GM12864 (cell line): Measurements from ENCODE around the gene IFT57.
"Not testable (repeated sequence)": the region's sequence is repeated elsewhere in the genome, so short reads cannot be mapped to it uniquely, and the experiment has no call there.

Source experiments
- DNase-seq: peaks from one replicate; pipeline ENCODE4 v3.0.0-alpha.2; 2011; ENCODE audit warnings: low read depth
- H3K4me3 ChIP-seq: 2 replicates; pipeline ENCODE4 v1.5.1; 2011; ENCODE audit warnings: mild to moderate bottlenecking, low read depth, low read length, control low read depth
- TF ChIP-seq, protein P1 (sequence below): IDR thresholded peaks from 2 replicates; pipeline ENCODE4 v1.5.1; 2011; ENCODE audit warnings: low read depth, mild to moderate bottlenecking, moderate library complexity, low read length, control low read depth, inconsistent platforms; ENCODE audit errors: missing control alignments

IFT57 gene, protein sequence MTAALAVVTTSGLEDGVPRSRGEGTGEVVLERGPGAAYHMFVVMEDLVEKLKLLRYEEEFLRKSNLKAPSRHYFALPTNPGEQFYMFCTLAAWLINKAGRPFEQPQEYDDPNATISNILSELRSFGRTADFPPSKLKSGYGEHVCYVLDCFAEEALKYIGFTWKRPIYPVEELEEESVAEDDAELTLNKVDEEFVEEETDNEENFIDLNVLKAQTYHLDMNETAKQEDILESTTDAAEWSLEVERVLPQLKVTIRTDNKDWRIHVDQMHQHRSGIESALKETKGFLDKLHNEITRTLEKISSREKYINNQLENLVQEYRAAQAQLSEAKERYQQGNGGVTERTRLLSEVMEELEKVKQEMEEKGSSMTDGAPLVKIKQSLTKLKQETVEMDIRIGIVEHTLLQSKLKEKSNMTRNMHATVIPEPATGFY

DNA sequence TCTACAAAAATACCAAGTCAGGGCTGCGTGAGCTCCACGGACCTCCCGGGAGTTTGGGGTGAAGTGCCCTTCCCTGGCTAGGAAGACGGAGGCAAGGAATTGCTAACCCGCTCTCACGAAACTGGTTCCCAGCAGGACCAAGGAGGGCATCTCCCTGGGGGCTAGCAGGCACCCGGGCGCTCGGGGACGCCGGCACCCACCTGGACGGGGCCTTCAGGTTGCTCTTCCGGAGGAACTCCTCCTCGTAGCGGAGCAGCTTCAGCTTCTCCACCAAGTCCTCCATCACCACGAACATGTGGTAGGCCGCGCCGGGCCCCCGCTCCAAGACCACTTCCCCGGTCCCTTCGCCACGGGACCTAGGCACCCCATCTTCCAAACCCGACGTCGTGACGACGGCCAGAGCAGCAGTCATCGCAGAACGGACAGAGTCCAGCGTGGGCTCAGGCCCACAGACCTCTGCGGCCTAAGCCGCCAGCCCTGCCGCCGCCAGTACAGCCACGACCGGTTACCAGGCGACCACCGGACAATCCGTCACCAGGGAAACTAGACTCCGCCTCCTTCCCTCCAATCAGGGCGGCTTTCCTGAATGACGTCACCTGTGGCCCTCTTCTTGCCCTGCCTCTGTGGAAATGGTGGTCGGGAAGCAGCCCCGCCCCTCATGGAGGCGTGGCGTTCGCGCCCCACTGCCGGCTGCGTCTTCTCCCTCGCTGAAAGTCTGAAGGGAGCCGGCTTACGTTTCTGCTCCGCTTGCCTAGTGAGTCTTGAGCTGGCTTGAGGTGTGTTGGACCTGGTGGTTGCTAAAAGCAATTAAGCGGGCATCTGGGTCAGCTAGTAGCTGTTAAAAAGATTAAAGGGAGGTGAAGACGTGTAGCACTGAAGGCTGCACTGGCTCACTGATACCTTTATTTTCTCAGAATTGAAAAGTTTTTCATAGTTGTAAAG is at the start of gene IFT57:
Gene IFT57, minus strand, starts transcription at position 514 of the 942 bp plus-strand sequence. Its CDS starts 102 bp downstream, at position 412.
- peak within 1 kb of the TSS; percentile 62 for H3K4me3 ChIP-seq

DNA sequence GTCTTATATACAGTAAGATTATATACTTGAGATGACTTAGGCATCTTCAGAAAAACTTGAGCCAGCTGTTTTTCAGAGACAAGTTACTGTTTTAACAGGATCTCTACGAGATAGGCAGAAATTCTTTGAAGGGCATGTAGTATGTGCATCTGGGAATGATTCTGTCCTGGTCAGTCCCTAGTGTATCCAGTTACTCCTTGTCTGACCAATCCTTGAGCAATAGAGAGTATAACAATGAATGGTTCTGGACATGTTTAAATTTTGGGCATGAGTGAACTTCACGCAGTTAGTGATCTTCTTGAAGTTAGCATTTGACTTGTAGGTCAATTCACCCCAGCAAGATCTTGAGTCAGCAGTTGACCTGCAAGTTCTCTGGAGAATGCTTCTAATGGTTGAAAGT is 49.4 kb upstream of the IFT57 start:
- DNase-seq: no peak
- TF ChIP-seq, protein P1, sequence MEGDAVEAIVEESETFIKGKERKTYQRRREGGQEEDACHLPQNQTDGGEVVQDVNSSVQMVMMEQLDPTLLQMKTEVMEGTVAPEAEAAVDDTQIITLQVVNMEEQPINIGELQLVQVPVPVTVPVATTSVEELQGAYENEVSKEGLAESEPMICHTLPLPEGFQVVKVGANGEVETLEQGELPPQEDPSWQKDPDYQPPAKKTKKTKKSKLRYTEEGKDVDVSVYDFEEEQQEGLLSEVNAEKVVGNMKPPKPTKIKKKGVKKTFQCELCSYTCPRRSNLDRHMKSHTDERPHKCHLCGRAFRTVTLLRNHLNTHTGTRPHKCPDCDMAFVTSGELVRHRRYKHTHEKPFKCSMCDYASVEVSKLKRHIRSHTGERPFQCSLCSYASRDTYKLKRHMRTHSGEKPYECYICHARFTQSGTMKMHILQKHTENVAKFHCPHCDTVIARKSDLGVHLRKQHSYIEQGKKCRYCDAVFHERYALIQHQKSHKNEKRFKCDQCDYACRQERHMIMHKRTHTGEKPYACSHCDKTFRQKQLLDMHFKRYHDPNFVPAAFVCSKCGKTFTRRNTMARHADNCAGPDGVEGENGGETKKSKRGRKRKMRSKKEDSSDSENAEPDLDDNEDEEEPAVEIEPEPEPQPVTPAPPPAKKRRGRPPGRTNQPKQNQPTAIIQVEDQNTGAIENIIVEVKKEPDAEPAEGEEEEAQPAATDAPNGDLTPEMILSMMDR: no peak
- no peak overlapping the region for H3K4me3 ChIP-seq

More for the DNA sequence above, at the start of gene IFT57:
- DNase-seq: peak; percentile 95
- TF ChIP-seq, protein P1: no peak

DNA sequence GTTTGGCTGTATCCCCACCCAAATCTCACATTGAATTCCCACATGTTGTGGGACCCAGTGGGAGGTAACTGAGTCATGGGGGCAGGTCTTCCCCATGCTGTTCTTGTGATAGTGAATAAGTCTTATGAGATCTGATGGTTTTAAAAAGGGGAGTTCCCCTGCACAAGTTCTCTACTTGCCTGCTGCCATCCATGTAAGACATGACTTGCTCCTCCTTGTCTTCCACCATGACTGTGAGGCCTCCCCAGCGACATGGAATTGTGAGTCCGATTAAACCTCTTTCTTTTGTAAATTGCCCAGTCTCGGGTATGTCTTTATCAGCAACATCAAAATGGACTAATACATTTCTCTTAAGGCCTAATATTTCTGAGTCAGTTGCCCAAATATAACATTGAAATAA is 46.0 kb upstream of the IFT57 start:
- H3K4me3 ChIP-seq, DNase-seq: not testable (repeated sequence)

DNA sequence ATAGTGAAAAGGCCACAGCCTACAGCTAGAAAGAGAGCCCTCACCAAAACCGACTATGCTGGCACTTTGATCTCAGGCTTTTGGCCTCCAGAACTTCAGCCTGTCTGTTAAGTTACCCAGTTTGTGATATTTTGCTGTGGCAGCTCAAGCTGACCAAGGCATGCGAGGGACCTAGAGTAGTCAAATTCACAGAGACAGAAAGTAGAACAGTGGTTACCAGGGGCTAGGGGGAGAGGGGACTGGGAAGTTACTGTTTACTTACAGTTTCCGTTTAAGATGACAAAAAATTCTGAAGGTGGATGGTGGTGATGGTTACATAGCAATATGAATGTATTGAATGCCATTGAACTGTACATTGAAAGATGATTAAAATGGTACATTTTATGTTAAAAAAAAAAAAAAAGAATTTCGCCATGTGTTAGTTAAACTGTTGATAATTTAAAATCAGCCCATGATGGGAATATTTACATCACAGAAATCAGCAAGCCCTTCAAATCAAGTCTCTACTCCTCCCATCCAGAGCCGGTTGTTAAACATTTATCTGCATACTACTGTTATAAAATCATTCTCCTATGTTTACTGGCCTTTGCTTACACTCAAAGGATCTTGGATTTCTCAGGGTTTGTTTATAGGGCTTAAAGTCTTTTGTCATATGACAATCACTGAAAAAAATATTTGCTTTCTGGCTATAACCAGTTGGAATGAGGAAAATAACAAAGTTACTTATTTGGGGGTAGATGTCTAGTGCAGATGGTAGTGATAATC is 42.5 kb upstream of the IFT57 start:
- DNase-seq, H3K4me3 ChIP-seq: not testable (repeated sequence)

DNA sequence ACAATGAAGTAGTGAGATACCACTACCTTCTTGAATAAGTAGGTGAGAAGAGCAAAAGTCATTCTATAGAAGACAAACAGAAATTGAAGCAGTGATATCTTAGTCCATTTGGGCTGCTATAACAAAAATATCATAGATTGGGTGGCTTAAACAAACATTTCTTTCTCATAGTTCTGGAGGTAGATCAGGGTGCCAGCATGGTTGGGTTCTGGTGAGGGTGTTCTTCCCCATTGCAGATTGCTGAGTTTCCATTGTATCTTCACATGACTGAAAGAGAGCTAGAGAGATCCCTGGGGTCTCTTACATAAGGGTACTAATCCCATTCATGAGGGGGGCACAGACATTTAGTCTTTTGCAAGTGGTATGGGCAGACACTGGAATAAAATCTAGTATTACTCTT is 32.9 kb upstream of the IFT57 start:
- TF ChIP-seq, protein P1: no peak
- H3K4me3 ChIP-seq: no peak overlapping the region
- no peak for DNase-seq

DNA sequence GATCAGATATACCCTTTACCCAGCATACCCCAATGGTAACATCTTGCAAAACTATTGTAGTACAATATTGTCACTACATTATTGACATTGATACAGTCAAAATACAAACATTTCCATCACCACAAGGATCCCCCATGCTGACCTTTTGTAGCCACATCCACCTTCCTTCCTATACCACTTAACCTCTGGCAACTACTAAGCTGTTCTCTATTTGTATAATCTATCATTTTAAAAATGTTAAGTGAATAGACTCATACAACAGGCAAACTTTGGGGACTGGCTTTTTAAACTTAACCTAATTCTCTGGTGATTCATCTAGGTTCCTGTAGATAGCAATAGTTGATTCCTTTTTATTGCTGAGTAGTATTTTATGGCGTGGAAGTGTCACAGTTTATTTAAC is 29.6 kb upstream of the IFT57 start:
- no peak overlapping the region for H3K4me3 ChIP-seq
- TF ChIP-seq, protein P1: no peak
- DNase-seq: no peak

DNA sequence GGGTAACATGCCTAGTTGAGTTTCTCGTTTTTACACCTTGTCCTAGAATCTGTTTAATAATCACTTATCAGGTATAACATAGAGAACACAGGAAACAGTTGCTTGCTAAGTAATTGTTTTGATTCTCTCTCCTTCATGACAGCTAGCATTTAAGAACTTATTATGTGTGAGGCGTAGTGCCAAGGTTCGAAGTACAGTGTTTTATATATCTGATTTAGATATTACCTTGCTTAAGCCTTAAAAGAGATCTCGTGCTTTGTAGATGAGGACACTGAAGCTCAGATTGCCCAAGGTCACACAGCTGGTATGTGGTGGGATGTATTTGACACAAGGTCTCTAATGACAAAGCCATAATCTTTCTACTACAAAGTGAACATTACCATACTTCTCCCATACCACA is 29.0 kb upstream of the IFT57 start:
- DNase-seq: no peak
- H3K4me3 ChIP-seq: no peak overlapping the region
- TF ChIP-seq, protein P1: no peak
